Measurements from ENCODE around the gene FHOD3.
"Not testable (repeated sequence)": the region's sequence is repeated elsewhere in the genome, so short reads cannot be mapped to it uniquely, and the experiment has no call there.

Gene FHOD3

DNA sequence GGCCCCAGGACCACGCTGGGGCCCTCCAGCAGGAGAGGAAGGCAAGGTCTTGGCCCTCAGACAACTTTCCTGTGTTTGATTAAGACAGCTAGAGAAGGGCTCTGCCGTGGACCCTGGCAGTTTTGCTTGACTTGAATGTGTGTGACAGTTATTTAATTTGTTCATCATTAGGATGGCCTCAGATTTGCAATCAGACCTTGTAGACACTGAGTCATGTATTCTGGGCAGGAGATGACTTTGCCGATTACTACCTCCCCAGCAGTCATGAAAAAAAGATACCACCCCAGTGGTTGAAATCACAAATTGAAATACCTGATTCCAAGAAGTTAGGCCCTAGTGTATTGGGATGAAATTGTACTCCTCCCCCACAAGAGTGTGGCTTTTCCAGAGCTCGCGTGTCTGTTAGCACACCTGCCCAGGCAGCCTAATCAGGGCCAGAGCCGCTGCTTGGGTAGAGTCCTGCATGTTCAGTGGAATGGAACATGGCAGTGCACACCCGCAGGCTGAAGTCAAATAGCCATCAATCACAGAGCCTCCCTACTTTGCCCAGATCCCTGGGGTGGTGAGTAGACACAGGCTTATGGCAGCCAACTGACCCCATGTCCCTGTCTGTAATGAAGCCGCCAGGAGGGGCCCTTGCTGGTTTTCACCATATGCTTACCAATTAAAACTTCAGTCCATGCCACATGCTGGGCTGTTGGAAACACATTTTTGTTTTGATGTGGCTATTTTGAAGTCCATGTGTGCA is 408.8 kb downstream of the FHOD3 start:
- no peak overlapping the region for H3K4me3 ChIP-seq (ENCODE audit: low read depth in 1 of 2, low read length in 2 of 2)
- no peak overlapping the region for H3K27ac ChIP-seq (ENCODE audit: low read length)
- no peaks in the 10 kb centered on the region for H3K9me3 ChIP-seq (ENCODE audit: control insufficient read depth in 1 of 2, low read length in 2 of 2)
- H3K36me3 ChIP-seq (ENCODE audit: control insufficient read depth in 1 of 2, insufficient read depth in 2 of 2, low read length in 2 of 2) = peaks cover 0 to 3% of the 10 kb centered on the region in 2 donors
- peaks cover 0 to 14% of the 10 kb centered on the region in 2 donors for H3K4me1 ChIP-seq (ENCODE audit: control insufficient read depth in 1 of 2, insufficient read depth in 2 of 2, low read length in 2 of 2)
- H3K27me3 ChIP-seq (ENCODE audit: low read depth, low read length) = no peaks in the 10 kb centered on the region

DNA sequence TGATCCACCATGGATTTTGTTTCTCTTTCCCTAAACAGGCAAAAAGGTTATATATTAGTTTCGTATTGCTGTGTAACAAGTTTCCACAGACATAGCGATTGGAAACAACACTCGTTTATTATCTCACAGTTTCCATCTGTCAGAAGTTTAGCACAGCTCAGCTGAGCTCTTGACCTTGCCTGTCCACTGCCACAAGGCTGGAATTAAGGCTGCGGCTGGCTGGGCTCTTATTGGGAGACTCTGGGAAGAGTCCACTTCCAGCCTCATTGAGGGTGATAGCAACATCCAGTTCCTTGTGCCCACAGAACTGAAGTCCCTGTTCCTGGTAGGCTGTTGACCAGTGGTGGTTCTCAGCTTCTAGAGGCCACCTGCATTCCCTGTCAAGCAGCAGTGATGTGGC is 410.9 kb downstream of the FHOD3 start:
- Histone ChIP-seq H3K27ac (ENCODE audit: low read length) (no peak overlapping the region), H3K27me3 (ENCODE audit: low read depth, low read length) (no peaks in the 10 kb centered on the region), H3K4me1 (ENCODE audit: control insufficient read depth in 1 of 2, insufficient read depth in 2 of 2, low read length in 2 of 2) (peaks cover 0 to 16% of the 10 kb centered on the region in 2 donors)

DNA sequence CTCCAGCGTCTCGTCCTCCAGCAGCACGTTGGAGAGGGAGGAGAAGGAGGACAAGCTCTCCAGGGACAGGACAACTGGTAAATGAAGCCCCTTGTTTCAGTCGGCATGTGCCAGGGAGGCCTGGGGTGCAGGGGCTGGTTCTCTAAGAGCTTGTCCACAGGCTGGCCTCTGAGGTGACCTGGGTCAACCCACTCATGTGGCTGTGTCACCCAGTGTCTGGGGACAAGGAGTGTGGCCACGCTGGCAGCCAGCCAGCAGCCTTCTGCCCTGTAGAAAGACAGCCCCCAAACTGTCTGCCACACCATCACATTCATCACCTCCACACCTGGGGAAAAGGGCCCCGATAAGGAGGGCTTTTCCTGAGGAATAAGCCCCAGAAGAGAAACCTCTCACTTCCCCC is 411.8 kb downstream of the FHOD3 start:
- Histone ChIP-seq H3K4me3 (ENCODE audit: low read depth in 1 of 2, low read length in 2 of 2) (no peak overlapping the region), H3K9me3 (ENCODE audit: control insufficient read depth in 1 of 2, low read length in 2 of 2) (no peaks in the 10 kb centered on the region), H3K27me3 (ENCODE audit: low read depth, low read length) (no peaks in the 10 kb centered on the region), H3K36me3 (ENCODE audit: control insufficient read depth in 1 of 2, insufficient read depth in 2 of 2, low read length in 2 of 2) (peaks cover 0 to 3% of the 10 kb centered on the region in 2 donors), H3K4me1 (ENCODE audit: control insufficient read depth in 1 of 2, insufficient read depth in 2 of 2, low read length in 2 of 2) (peaks cover 0 to 14% of the 10 kb centered on the region in 2 donors), H3K27ac (ENCODE audit: low read length) (no peak overlapping the region)

More for the DNA sequence above, 410.9 kb downstream of the FHOD3 start:
- no peaks in the 10 kb centered on the region for H3K9me3 ChIP-seq (ENCODE audit: control insufficient read depth in 1 of 2, low read length in 2 of 2)
- peaks cover 0 to 3% of the 10 kb centered on the region in 2 donors for H3K36me3 ChIP-seq (ENCODE audit: control insufficient read depth in 1 of 2, insufficient read depth in 2 of 2, low read length in 2 of 2)
- H3K4me3 ChIP-seq (ENCODE audit: low read depth in 1 of 2, low read length in 2 of 2) = no peak overlapping the region

DNA sequence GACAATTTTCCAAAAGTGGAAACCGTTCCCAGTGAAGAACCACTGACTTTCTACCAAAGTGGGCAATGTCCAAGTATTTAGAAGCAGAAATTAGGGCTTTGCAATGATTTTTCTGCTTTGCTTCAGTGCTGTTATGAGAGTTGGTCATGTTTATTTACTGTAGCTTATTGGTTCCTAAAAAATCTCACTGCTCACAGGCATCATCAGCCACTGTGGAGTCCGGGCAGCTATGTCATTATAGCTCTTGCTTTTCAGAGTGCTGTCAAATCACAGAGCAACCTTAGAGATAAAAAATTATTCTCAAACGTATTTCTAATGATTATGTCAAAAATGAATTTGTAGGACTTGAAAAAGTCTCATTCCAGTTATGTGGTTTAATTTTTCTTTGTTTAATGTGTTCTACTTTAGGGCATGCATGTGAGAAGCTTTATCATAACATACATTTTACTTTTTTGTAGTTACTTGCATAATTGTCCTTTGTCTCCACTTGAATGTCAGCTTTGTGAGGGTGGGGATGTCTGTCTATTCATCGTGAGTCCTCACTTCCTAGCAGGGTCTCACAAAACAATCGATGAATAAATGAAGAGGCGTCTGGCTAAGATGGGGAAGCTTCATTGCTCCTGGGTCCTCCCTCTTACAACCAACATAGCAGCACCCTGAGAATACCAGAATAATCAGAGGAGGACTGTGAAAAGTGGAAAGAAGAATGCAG is 413.7 kb downstream of the FHOD3 start:
- no peak overlapping the region for H3K4me3 ChIP-seq (ENCODE audit: low read depth in 1 of 2, low read length in 2 of 2)
- H3K4me1 ChIP-seq (ENCODE audit: control insufficient read depth in 1 of 2, insufficient read depth in 2 of 2, low read length in 2 of 2) = peaks cover 0 to 4% of the 10 kb centered on the region in 2 donors
- no peak overlapping the region for H3K27ac ChIP-seq (ENCODE audit: low read length)
- no peaks in the 10 kb centered on the region for H3K27me3 ChIP-seq (ENCODE audit: low read depth, low read length)
- peaks cover 0 to 3% of the 10 kb centered on the region in 2 donors for H3K36me3 ChIP-seq (ENCODE audit: control insufficient read depth in 1 of 2, insufficient read depth in 2 of 2, low read length in 2 of 2)
- no peaks in the 10 kb centered on the region for H3K9me3 ChIP-seq (ENCODE audit: control insufficient read depth in 1 of 2, low read length in 2 of 2)

DNA sequence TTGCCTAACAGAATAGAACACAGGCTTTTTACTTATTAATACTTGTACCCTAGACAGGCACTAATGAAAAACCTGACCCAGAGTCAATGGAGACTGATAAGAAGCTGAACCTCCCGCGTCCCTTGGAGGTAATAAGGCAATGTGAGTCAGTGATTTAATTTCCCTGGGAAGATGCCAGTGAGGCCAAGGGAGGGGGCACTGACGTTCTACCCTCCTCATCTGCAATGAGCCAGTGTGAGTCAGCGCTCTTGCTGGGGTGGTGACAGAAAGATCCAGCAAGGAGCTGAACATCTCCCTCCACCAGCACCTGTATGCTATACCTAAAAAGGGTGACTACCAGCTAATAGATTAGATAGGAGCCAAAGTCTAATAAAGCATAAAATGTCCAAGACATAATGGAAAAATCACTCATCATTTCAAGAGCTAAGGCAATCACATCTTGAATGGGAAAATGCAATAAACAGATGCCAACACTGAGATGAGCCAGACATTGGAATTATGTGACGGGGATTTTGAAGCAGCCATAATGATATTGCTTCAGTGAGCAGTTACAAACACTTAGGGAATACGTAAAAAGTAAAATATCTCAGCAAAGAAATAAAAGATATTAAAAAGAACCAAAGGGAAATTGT is 414.4 kb downstream of the FHOD3 start:
- Histone ChIP-seq H3K9me3 (ENCODE audit: control insufficient read depth in 1 of 2, low read length in 2 of 2) (no peaks in the 10 kb centered on the region), H3K4me1 (ENCODE audit: control insufficient read depth in 1 of 2, insufficient read depth in 2 of 2, low read length in 2 of 2) (peaks cover 0 to 4% of the 10 kb centered on the region in 2 donors), H3K4me3 (ENCODE audit: low read depth in 1 of 2, low read length in 2 of 2) (no peak overlapping the region), H3K36me3 (ENCODE audit: control insufficient read depth in 1 of 2, insufficient read depth in 2 of 2, low read length in 2 of 2) (peaks cover 0 to 3% of the 10 kb centered on the region in 2 donors), H3K27me3 (ENCODE audit: low read depth, low read length) (no peaks in the 10 kb centered on the region), H3K27ac (ENCODE audit: low read length) (no peak overlapping the region)

DNA sequence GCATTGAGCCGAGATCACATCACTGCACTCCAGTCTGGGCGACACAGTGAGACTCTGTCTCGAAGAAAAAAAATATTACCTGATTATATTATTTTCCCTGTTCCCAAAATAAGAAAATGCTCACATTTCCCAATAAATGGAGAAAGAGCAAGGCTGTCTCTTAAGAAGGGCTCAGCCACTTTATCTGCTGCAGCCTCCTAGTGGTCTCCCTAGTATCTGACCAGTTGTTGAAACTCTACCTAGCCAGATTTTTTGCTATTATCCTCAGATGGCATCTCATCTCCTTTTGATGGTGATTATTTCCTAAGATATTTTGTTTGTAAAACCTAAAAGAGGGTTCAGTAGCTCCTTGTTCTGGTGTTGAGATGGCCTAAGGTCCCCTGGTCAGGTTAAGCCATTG is 417.0 kb downstream of the FHOD3 start:
- no peak overlapping the region for H3K4me3 ChIP-seq (ENCODE audit: low read depth in 1 of 2, low read length in 2 of 2)
- no peak overlapping the region for H3K27ac ChIP-seq (ENCODE audit: low read length)
- H3K9me3 ChIP-seq (ENCODE audit: control insufficient read depth in 1 of 2, low read length in 2 of 2) = no peaks in the 10 kb centered on the region
- peaks cover 0 to 3% of the 10 kb centered on the region in 2 donors for H3K36me3 ChIP-seq (ENCODE audit: control insufficient read depth in 1 of 2, insufficient read depth in 2 of 2, low read length in 2 of 2)
- H3K4me1 ChIP-seq (ENCODE audit: control insufficient read depth in 1 of 2, insufficient read depth in 2 of 2, low read length in 2 of 2) = peaks cover 0 to 4% of the 10 kb centered on the region in 2 donors
- H3K27me3 ChIP-seq (ENCODE audit: low read depth, low read length) = no peaks in the 10 kb centered on the region

DNA sequence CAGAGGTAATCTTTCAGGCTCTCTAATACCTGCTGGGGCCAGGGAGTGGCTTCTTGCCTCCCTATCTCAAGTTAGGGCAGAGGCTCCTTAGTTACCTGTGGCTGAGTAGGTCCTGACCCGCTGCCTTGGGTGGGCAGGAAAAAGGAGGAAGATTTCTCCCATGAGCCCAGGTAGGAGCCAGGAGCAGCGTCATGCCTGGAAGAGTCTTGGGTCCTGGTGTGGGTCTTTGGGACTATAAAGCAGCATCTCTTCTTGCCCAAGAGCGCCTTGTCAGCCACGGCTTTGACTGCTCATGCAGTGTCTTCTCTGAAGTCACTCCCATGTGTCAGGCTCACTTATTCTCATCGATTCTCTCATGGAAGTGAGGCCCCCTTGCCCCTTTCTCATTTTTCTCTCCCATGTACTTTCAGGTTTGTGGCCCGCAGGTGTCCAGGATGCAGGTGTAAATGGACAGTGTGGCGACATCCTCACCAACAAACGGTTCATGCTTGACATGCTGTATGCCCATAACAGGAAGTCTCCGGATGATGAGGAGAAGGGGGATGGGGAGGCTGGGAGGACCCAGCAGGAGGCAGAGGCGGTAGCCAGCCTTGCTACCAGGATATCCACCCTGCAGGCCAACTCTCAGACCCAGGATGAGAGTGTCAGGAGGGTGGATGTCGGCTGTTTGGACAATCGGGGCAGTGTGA is 420.1 kb downstream of the FHOD3 start:
- peaks cover 0 to 3% of the 10 kb centered on the region in 2 donors for H3K36me3 ChIP-seq (ENCODE audit: control insufficient read depth in 1 of 2, insufficient read depth in 2 of 2, low read length in 2 of 2)
- H3K27ac ChIP-seq (ENCODE audit: low read length) = no peak overlapping the region
- no peaks in the 10 kb centered on the region for H3K9me3 ChIP-seq (ENCODE audit: control insufficient read depth in 1 of 2, low read length in 2 of 2)

DNA sequence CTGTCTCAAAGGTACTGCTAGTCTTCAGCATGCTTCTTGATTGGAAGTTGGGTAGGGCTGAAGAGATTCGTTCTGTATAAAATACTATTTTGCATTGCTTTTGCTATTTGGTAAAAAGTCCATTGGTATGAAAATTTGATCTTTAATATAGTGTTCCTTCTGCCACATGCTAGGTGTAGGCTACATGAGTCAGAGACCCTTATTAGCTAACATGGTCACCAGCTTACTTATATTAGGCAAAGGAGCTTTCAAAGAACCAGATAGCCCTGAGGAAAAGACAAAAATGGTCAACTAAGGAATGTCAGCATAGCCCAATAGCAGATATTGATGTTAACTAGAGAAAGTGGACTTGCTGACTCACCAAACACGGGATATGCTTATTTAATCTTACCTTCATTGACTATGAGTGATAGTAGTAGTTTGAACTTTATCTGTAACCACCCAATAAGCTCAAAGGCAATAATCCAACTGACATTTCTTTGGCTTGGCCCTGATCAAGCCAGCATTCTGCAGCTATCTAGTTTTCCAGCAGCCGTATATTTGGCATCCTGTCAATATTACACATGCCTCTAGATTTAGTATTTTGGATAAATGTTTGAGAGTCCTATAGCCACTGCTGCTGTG is 421.3 kb downstream of the FHOD3 start:
- H3K9me3 ChIP-seq (ENCODE audit: control insufficient read depth in 1 of 2, low read length in 2 of 2) = no peaks in the 10 kb centered on the region
- no peak overlapping the region for H3K4me3 ChIP-seq (ENCODE audit: low read depth in 1 of 2, low read length in 2 of 2)
- H3K27ac ChIP-seq (ENCODE audit: low read length) = no peak overlapping the region
- no peaks in the 10 kb centered on the region for H3K4me1 ChIP-seq (ENCODE audit: control insufficient read depth in 1 of 2, insufficient read depth in 2 of 2, low read length in 2 of 2)
- H3K27me3 ChIP-seq (ENCODE audit: low read depth, low read length) = no peaks in the 10 kb centered on the region
- peaks cover 0 to 3% of the 10 kb centered on the region in 2 donors for H3K36me3 ChIP-seq (ENCODE audit: control insufficient read depth in 1 of 2, insufficient read depth in 2 of 2, low read length in 2 of 2)

More for the DNA sequence above, 420.1 kb downstream of the FHOD3 start:
- Histone ChIP-seq H3K27me3 (ENCODE audit: low read depth, low read length) (no peaks in the 10 kb centered on the region), H3K4me1 (ENCODE audit: control insufficient read depth in 1 of 2, insufficient read depth in 2 of 2, low read length in 2 of 2) (no peaks in the 10 kb centered on the region), H3K4me3 (ENCODE audit: low read depth in 1 of 2, low read length in 2 of 2) (no peak overlapping the region)

DNA sequence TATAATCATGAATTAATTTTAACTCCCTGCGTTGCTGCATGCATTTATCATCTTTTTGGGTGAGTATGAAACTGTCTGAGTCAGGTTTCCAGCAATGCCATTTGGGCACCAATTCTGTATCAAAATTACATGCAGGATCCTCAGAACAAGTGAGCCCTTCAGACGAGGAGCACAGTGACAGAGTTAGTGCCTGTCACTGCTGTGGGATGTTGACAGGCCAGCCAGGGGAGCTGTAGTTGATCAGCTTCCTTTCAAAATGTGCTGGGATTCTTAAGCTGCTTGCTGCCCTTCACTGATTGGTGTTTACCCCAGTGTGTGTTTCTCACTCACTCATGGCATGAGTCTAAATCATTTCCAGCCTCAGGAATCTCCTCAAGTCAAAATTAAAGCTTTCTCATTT is 422.1 kb downstream of the FHOD3 start:
- Histone ChIP-seq H3K4me1 (ENCODE audit: control insufficient read depth in 1 of 2, insufficient read depth in 2 of 2, low read length in 2 of 2) (peaks cover 0 to under 1% of the 10 kb centered on the region in 2 donors), H3K27me3 (ENCODE audit: low read depth, low read length) (no peaks in the 10 kb centered on the region), H3K9me3 (ENCODE audit: control insufficient read depth in 1 of 2, low read length in 2 of 2) (no peaks in the 10 kb centered on the region), H3K4me3 (ENCODE audit: low read depth in 1 of 2, low read length in 2 of 2) (no peak overlapping the region), H3K27ac (ENCODE audit: low read length) (no peak overlapping the region), H3K36me3 (ENCODE audit: control insufficient read depth in 1 of 2, insufficient read depth in 2 of 2, low read length in 2 of 2) (peaks cover 0 to 3% of the 10 kb centered on the region in 2 donors)

DNA sequence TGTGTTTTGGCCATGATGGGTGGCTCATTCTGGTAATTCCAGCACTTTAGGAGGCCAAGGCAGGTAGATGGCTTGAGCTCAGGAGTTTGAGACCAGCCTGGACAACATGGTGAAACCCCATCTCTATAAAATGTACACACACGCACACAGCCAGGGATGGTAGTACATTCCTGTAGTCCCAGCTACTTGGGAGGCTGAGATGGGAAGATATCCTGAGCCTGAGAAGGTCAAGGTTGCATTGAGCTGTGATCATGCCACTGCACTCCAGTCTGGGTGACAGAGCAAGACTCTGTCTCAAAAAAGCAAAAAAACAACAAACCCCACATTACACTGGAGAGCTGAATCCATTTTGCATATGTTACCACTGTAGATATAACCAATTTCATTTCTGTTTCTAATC is 423.8 kb downstream of the FHOD3 start:
- not testable (repeated sequence) for H3K4me3 ChIP-seq (ENCODE audit: low read depth in 1 of 2, low read length in 2 of 2); H3K27me3 ChIP-seq (ENCODE audit: low read depth, low read length); H3K27ac ChIP-seq (ENCODE audit: low read length); H3K36me3 ChIP-seq (ENCODE audit: control insufficient read depth in 1 of 2, insufficient read depth in 2 of 2, low read length in 2 of 2); H3K4me1 ChIP-seq (ENCODE audit: control insufficient read depth in 1 of 2, insufficient read depth in 2 of 2, low read length in 2 of 2); H3K9me3 ChIP-seq (ENCODE audit: control insufficient read depth in 1 of 2, low read length in 2 of 2)
